ENCODE measurements around the gene ZDHHC5. TPM values are rescaled to one million over a fixed set of nuclear protein-coding genes. Genes with fewer than 3 reads are reported as not detected.

The ZDHHC5 gene
- total and polyA plus RNA-seq, 2 of the 13 experiments (the other 11 are each of a cell fraction or from before 2014, with no cell fraction given), result 26.6 to 34.0 TPM

DNA sequence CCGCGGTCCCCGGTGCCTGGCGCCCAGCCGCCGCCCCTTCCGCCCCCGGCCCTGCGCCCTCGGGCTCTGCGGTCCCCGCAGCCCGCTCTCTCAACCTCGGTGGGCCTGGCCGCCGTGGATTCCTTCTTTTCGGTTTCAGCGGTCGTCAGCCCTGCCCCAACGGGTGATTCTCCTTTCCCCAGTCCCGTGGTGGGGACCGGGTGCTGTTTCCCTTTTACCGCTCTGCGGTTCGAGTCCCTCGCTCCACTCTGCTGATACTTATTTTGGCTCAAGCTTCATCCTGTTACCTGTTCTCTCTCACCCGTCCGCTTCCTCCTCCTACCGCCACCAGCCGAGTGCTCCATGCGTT lies 494 bp downstream of the ZDHHC5 start (continued):
- TF ChIP-seq, protein P1, sequence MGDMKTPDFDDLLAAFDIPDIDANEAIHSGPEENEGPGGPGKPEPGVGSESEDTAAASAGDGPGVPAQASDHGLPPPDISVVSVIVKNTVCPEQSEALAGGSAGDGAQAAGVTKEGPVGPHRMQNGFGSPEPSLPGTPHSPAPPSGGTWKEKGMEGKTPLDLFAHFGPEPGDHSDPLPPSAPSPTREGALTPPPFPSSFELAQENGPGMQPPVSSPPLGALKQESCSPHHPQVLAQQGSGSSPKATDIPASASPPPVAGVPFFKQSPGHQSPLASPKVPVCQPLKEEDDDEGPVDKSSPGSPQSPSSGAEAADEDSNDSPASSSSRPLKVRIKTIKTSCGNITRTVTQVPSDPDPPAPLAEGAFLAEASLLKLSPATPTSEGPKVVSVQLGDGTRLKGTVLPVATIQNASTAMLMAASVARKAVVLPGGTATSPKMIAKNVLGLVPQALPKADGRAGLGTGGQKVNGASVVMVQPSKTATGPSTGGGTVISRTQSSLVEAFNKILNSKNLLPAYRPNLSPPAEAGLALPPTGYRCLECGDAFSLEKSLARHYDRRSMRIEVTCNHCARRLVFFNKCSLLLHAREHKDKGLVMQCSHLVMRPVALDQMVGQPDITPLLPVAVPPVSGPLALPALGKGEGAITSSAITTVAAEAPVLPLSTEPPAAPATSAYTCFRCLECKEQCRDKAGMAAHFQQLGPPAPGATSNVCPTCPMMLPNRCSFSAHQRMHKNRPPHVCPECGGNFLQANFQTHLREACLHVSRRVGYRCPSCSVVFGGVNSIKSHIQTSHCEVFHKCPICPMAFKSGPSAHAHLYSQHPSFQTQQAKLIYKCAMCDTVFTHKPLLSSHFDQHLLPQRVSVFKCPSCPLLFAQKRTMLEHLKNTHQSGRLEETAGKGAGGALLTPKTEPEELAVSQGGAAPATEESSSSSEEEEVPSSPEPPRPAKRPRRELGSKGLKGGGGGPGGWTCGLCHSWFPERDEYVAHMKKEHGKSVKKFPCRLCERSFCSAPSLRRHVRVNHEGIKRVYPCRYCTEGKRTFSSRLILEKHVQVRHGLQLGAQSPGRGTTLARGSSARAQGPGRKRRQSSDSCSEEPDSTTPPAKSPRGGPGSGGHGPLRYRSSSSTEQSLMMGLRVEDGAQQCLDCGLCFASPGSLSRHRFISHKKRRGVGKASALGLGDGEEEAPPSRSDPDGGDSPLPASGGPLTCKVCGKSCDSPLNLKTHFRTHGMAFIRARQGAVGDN (CRISPR knock-in tag; IDR thresholded peaks at IDR 0.05), result no peak
- no peak for TF ChIP-seq ZNF264 (CRISPR knock-in tag; IDR thresholded peaks at IDR 0.05)
- no peak for TF ChIP-seq NAIF1 (CRISPR knock-in tag; IDR thresholded peaks at IDR 0.05; ENCODE audit: borderline replicate concordance)
- no peak for TF ChIP-seq ZFP37 (CRISPR knock-in tag; IDR thresholded peaks at IDR 0.05; ENCODE audit: borderline replicate concordance)
- no peak for TF ChIP-seq BRCA1 (CRISPR knock-in tag; IDR thresholded peaks at IDR 0.05)
- 0 out of 2 replicates have a peak, but pooled peaks have one; percentile 0 for TF ChIP-seq ERF (CRISPR knock-in tag; IDR thresholded peaks at IDR 0.05)
- 0 out of 2 replicates have a peak, but pooled peaks have one; percentile 9 for TF ChIP-seq ZNF761 (CRISPR knock-in tag; conservative IDR thresholded peaks at IDR 0.05)
- TF ChIP-seq, protein P2, sequence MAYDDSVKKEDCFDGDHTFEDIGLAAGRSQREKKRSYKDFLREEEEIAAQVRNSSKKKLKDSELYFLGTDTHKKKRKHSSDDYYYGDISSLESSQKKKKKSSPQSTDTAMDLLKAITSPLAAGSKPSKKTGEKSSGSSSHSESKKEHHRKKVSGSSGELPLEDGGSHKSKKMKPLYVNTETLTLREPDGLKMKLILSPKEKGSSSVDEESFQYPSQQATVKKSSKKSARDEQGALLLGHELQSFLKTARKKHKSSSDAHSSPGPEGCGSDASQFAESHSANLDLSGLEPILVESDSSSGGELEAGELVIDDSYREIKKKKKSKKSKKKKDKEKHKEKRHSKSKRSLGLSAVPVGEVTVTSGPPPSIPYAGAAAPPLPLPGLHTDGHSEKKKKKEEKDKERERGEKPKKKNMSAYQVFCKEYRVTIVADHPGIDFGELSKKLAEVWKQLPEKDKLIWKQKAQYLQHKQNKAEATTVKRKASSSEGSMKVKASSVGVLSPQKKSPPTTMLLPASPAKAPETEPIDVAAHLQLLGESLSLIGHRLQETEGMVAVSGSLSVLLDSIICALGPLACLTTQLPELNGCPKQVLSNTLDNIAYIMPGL (CRISPR knock-in tag; IDR thresholded peaks at IDR 0.05; ENCODE audit: borderline replicate concordance in 1 of 2, low read depth in 1 of 2), result peak in 1 of 2 experiments; percentile 15; a peak in 1 of 4 replicates
- TF ChIP-seq POLR2AphosphoS5 (IDR thresholded peaks at IDR 0.05; ENCODE audit: low read depth, low read length), result no peak
- TF ChIP-seq ZNF350 (CRISPR knock-in tag; IDR thresholded peaks at IDR 0.05; ENCODE audit: borderline replicate concordance, low read depth), result no peak
- TF ChIP-seq TGIF2 (CRISPR knock-in tag; IDR thresholded peaks at IDR 0.05), result no peak
- TF ChIP-seq KDM5B (CRISPR knock-in tag; IDR thresholded peaks at IDR 0.05; ENCODE audit: borderline replicate concordance), result peak; percentile 54; the same call in 1 of the 2 replicates
- no peak for TF ChIP-seq ZNF180 (CRISPR knock-in tag; IDR thresholded peaks at IDR 0.05; ENCODE audit: borderline replicate concordance, low read depth)
- TF ChIP-seq, protein P3, sequence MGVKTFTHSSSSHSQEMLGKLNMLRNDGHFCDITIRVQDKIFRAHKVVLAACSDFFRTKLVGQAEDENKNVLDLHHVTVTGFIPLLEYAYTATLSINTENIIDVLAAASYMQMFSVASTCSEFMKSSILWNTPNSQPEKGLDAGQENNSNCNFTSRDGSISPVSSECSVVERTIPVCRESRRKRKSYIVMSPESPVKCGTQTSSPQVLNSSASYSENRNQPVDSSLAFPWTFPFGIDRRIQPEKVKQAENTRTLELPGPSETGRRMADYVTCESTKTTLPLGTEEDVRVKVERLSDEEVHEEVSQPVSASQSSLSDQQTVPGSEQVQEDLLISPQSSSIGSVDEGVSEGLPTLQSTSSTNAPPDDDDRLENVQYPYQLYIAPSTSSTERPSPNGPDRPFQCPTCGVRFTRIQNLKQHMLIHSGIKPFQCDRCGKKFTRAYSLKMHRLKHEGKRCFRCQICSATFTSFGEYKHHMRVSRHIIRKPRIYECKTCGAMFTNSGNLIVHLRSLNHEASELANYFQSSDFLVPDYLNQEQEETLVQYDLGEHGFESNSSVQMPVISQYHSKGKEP (CRISPR knock-in tag; IDR thresholded peaks at IDR 0.05), result no peak
- TF ChIP-seq AGO2 (optimal IDR thresholded peaks at IDR 0.05; ENCODE audit: low read depth, low read length), result peak; percentile 12
- no peak for TF ChIP-seq ISX (CRISPR knock-in tag; conservative IDR thresholded peaks at IDR 0.05)
- TF ChIP-seq ETV5 (CRISPR knock-in tag; IDR thresholded peaks at IDR 0.05; ENCODE audit: borderline replicate concordance), result no peak; the same call in 1 of the 2 replicates
- peak; percentile 20 for TF ChIP-seq SRSF1 (optimal IDR thresholded peaks at IDR 0.05; ENCODE audit: low read depth, low read length)
- no peak for TF ChIP-seq ZNF782 (CRISPR knock-in tag; IDR thresholded peaks at IDR 0.05; ENCODE audit: borderline replicate concordance)
- TF ChIP-seq, protein P4, sequence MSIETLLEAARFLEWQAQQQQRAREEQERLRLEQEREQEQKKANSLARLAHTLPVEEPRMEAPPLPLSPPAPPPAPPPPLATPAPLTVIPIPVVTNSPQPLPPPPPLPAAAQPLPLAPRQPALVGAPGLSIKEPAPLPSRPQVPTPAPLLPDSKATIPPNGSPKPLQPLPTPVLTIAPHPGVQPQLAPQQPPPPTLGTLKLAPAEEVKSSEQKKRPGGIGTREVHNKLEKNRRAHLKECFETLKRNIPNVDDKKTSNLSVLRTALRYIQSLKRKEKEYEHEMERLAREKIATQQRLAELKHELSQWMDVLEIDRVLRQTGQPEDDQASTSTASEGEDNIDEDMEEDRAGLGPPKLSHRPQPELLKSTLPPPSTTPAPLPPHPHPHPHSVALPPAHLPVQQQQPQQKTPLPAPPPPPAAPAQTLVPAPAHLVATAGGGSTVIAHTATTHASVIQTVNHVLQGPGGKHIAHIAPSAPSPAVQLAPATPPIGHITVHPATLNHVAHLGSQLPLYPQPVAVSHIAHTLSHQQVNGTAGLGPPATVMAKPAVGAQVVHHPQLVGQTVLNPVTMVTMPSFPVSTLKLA (IDR thresholded peaks at IDR 0.05), result no peak
- no peak for TF ChIP-seq NCOA5 (CRISPR knock-in tag; IDR thresholded peaks at IDR 0.05)
- no peak for TF ChIP-seq RORA (CRISPR knock-in tag; IDR thresholded peaks at IDR 0.05)
- TF ChIP-seq ZNF460 (CRISPR knock-in tag; IDR thresholded peaks at IDR 0.05; ENCODE audit: borderline replicate concordance), result no peak
